SH-SY5Y (cell line): Measurements from ENCODE around the gene RBFOX1.

Experiments used
- GATA2 ChIP-seq: IDR thresholded peaks from 2 replicates; pipeline ENCODE4 v1.6.1; 2011; ENCODE audit warnings: mild to moderate bottlenecking, low read depth, low read length
- GATA3 ChIP-seq: IDR thresholded peaks from 2 replicates; pipeline ENCODE4 v1.6.1; 2011; ENCODE audit warnings: low read depth, mild to moderate bottlenecking, low read length, moderate library complexity

DNA sequence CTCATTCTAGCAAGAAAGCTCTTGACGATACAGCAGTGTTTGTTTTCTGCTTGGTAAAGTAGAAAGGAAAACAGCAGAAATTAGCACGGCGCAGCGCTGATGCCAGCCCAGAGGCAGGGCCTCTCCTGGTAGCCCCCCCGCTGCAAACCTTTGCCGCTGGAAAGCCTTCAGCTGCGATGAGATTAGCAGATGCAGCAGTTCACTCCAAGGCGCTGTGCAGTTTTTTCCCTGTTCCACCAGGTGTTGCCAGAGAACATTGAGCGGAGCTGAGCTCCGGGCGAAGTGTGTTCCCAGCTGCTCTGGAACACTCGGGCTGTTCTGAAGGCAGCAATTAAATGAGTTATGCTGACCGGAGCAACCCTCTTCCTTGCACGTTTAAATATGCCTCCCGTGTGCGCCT lies 72.5 kb downstream of the RBFOX1 start:
- TF ChIP-seq GATA2: no peak
- TF ChIP-seq GATA3: no peak
